GM18868 (cell line): Measurements from ENCODE around the gene TP53I11.
A peak's percentile ranks its signal among the peaks of the same experiment; 100 is the strongest.

Source experiments
- ATAC-seq: cut with Tn5 transposase; IDR thresholded peaks from one replicate; pipeline ENCODE4 v1.9.1; 2021; ENCODE audit warnings: mild to moderate bottlenecking, moderate library complexity; ENCODE audit not compliant: unreplicated experiment

Gene TP53I11

GRCh38 chr11:44941259-44942021 is 9.2 kb downstream of the TP53I11 start:
- no peak for ATAC-seq

GRCh38 chr11:44940835-44941234 is 9.8 kb downstream of the TP53I11 start:
- ATAC-seq: no peak

GRCh38 chr11:44940404-44940803 is 10.3 kb downstream of the TP53I11 start:
- ATAC-seq: no peak

GRCh38 chr11:44939673-44940395 is 10.8 kb downstream of the TP53I11 start:
- ATAC-seq: no peak

DNA sequence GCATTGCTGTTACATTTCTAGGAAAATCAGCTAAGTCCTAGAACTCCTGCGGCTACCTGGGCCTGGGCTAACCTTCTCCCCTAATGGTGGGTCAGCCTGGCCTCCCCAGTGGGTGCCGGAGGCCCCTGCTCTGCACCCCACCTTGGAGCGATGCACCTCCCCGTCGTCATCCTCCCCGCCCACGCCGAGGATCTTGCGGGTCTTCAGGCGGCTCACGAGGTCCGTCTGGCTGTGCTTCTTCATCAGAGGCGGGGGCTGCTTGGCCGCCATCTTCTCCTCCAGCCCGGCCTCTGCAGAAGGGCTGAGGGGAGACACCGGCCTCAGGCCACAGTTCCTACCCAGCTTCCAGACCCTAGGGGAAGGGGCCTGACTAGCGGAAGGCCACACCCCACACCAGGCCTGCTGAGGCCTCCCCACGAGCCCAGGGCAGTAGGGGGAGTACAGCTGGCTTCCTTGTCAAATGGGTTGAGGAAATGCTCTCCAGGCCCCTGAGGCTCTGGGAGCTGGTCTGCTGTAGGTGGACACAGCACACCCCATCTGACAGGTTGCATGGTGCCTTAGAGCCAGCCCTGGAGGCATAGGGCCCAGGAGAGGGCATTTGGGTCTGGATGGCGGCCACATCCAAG is 12.5 kb downstream of the TP53I11 start:
- ATAC-seq: no peak

GRCh38 chr11:44936951-44937543 is 13.6 kb downstream of the TP53I11 start:
- ATAC-seq: no peak

GRCh38 chr11:44936525-44936924 is 14.2 kb downstream of the TP53I11 start:
- peak; percentile 80 for ATAC-seq

- no peak for ATAC-seq
Measured at GRCh38 chr11:44934735-44935250, 15.9 kb downstream of the TP53I11 start.

DNA sequence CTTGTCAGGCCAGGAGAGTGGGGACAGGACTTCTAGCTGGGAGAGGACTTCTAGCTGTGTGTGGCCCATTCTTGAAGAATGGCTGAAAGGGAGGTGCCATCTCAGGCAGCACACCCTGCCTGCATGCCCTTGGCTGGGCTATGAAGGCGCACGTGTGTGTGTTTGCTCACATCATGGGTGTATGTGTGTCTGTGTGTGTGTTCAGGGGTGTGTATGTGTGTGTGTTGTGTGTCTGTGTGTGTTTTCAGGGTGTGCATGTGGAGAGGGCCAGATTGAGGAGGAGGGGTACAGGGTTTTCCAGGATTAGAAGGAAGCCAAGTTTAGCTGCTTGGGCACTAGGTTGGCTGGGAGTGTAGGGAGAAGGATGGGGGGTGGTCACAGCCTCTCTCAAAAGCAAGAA is 16.6 kb downstream of the TP53I11 start:
- no peak for ATAC-seq

DNA sequence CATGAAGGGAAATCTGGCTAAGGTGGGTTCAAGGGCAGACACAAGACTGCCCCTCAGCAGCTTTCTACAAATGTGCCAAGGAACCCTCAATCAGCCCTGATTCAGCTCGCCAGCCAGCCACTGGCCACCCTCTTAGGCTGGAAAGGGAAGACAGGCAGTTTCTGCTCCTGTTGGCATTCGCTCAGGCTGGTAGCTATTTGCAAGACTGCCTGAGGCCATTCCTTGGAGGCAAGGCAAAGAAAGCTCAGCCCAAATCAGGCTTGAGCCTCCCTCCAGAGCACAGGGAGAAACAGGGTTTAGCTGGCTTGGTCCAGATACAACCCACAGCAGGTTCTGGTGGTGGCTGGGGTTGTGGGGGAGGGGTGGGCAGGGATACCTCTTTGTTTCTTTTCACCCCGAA is 19.2 kb downstream of the TP53I11 start:
- no peak for ATAC-seq

GRCh38 chr11:44930588-44931302 is 19.9 kb downstream of the TP53I11 start:
- no peak for ATAC-seq

- no peak for ATAC-seq
Measured at GRCh38 chr11:44928816-44929215, 21.9 kb downstream of the TP53I11 start.

GRCh38 chr11:44928144-44928543 is 22.5 kb downstream of the TP53I11 start:
- no peak for ATAC-seq

DNA sequence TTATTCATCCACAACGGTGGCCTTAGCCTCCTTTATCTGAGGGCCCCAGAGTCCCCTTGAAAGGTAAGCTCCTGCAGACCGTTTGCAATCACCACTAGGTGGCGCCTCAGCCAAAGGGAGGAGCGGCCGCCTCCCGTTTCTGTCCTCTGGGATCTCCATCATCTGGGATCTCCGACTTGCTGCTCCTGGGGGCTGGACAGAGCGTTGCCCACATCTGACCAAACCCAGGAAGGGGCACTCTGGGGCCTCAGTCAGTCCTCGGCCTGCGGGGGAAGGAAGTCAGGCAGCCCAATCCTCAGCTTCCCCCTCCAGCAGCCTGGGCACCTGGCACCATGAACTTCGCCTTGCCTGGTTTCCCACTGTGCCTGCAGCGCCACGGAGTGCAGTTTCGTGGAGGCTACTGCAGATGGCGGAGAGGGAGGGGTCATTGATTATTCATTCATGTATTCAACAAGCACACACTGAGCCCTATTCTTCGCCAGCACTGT is 23.5 kb downstream of the TP53I11 start:
- ATAC-seq: peak; percentile 46

GRCh38 chr11:44926036-44926435 is 24.6 kb downstream of the TP53I11 start:
- no peak for ATAC-seq

DNA sequence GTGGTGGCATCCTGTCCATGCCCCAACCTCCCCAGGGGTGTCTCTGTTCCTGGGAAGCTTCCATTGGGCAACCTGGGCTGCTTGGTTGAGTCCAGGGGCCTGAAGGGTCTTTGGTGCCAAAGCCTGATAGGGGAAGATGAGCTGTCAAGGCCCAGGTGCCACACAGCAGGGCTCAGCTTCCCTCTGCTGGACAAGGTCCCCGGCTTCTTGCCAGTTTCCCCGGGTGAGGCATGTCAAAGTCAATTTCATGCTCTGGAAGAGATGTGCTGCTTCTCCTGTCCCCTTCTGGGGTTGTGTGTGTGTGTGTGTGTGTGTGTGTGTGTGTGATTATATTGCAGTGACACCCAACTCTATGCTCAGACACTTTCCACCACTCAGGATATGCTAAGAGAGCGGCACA is 26.9 kb downstream of the TP53I11 start:
- ATAC-seq: no peak

- no peak for ATAC-seq
Measured at GRCh38 chr11:44923115-44923514, 27.6 kb downstream of the TP53I11 start.

DNA sequence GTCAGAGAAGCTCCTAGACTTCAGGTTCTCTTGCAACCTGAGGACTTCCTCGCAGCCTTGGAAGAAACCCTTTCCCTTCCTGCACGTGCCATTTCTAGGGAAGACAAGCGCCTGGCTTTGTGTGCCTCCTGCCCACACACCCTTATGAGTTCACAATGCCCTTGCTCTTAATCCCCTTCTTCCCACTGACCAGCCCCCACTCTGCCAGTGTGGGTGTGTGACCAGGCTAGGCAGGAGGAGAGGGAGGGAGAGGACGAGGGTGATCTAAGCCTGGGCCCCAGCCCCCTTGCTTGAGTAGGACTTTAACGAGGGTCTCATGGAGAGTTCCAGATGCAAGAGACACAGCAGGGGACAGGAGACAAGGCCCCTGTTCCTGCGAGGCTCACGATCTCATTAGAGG is 30.2 kb downstream of the TP53I11 start:
- ATAC-seq: no peak

- ATAC-seq: no peak
Measured at GRCh38 chr11:44917741-44918140, 32.9 kb downstream of the TP53I11 start.

DNA sequence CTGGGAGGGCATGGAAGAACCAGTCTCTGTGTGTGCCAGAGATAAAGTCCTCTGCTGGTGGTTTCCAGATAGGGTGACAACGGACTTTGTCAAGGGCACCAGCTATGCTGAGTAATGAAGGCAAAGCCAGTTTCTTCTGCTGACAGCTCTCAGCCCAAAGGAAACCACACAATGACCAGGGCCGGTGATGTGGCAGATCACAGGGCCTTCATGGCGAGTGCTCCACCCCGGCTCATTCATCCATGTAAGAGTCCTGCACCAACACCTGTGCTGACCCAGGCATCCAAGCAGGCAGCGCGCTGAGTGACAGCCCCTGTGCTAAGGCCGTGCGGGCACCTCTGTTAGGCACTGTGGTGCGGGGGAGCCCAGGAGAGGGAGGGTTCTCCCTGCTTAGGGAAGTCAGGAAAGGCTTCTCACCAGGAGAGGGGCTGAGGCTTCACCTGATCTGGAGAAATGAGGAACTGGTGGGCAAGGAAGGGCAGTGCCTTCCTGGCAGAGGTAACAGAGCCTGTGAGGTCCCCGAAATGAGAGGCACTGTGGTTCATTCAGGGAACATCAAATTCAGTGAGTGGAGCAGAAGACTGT is 33.8 kb downstream of the TP53I11 start:
- no peak for ATAC-seq
